Endothelial cell of umbilical vein (primary cell): Measurements from ENCODE around the gene CYP3A4. TPM values are rescaled to one million over a fixed set of nuclear protein-coding genes. Genes with fewer than 3 reads are reported as not detected.

ENCODE experiments used
- BruUV-seq: library from RNA; stranded (reverse); fragments of 400-500 nt; replicated peaks from 2 replicates; lab custom pipeline; 2021; lab: Mats Ljungman, UMichigan
- CTCF ChIA-PET: fragments of 300-600, 350-600 bp; sonication (Branson Sonifier 250); formaldehyde crosslinking; loops from one replicate; lab custom pipeline; 2021; ENCODE audit warnings: antibody characterized with exemption, inconsistent platforms; lab: Charles Lee
- POLR2A ChIA-PET: fragments of 300-600, 350-600 bp; sonication (Branson Sonifier 250); formaldehyde crosslinking; loops from one replicate; lab custom pipeline; 2021; ENCODE audit warnings: antibody characterized with exemption, inconsistent platforms; lab: Charles Lee
- DNase-seq: peaks from one replicate; pipeline ENCODE4 v3.0.0-alpha.2; 2011; ENCODE audit warnings: low read depth, low spot score
- FAIRE-seq: peaks from 2 replicates; lab custom pipeline; 2011; peaks lifted over from hg19 to GRCh38; lab: Jason Lieb, UNC
- H2AFZ ChIP-seq: 2 replicates; pipeline ENCODE4 v1.6.0; 2012; ENCODE audit warnings: low read depth, low read length, control low read depth, inconsistent platforms
- H3K27ac ChIP-seq: 2 replicates; pipeline ENCODE4 v1.5.1; 2011; ENCODE audit warnings: low read depth, mild to moderate bottlenecking, control low read depth, low read length, moderate library complexity; ENCODE audit not compliant: insufficient read depth
- H3K27me3 ChIP-seq, 2 experiments: 2 replicates each; pipeline versions ENCODE4 v1.6.0 to v1.6.1; 2011; ENCODE audit warnings: low read length in 2 of 2, mixed read lengths in 1 of 2; ENCODE audit not compliant: control insufficient read depth in 2 of 2, insufficient read depth in 2 of 2
- H3K36me3 ChIP-seq, 2 experiments: 2 replicates in 1 of 2; 3 replicates in 1 of 2; pipeline ENCODE4 v1.5.1; 2011; ENCODE audit warnings: low read length in 2 of 2, mild to moderate bottlenecking in 1 of 2, moderate library complexity in 1 of 2; ENCODE audit not compliant: control insufficient read depth in 2 of 2, insufficient read depth in 2 of 2; ENCODE audit errors: extremely low read depth in 1 of 2
- H3K4me1 ChIP-seq: 3 replicates; pipeline ENCODE4 v1.5.1; 2011; ENCODE audit warnings: mild to moderate bottlenecking, low read length; ENCODE audit not compliant: control insufficient read depth, insufficient read depth; ENCODE audit errors: extremely low read depth
- H3K4me2 ChIP-seq: 2 replicates; pipeline ENCODE4 v1.6.1; 2011; ENCODE audit warnings: low read length, control low read depth, mixed read lengths; ENCODE audit not compliant: insufficient read depth
- H3K4me3 ChIP-seq, 3 experiments: fragments of 200-600 bp in 1 of 3; sonication (generic), shearing (Covaris generic) in 1 of 3; replicated peaks in 1 of 3; 2 replicates each; pipeline ENCODE4 v1.5.1; 2011 to 2016; ENCODE audit warnings: control low read depth in 3 of 3, low read length in 3 of 3, mild to moderate bottlenecking in 2 of 3, inconsistent platforms in 1 of 3, low read depth in 1 of 3, moderate library complexity in 1 of 3; ENCODE audit not compliant: insufficient read depth in 1 of 3
- H3K79me2 ChIP-seq: 2 replicates; pipeline ENCODE4 v1.6.0; 2012; ENCODE audit warnings: low read length, inconsistent platforms; ENCODE audit not compliant: control insufficient read depth, insufficient read depth
- H3K9ac ChIP-seq: replicated peaks from 2 replicates; pipeline ENCODE3; 2011; ENCODE audit warnings: low read length, control low read depth; ENCODE audit not compliant: insufficient read depth; ENCODE audit errors: extremely low read depth
- H3K9me1 ChIP-seq: replicated peaks from 3 replicates; pipeline ENCODE4 v1.6.0; 2011; ENCODE audit warnings: mild to moderate bottlenecking, low read length; ENCODE audit not compliant: control insufficient read depth, insufficient read depth; ENCODE audit errors: extremely low read depth
- H3K9me3 ChIP-seq: replicated peaks from 2 replicates; pipeline ENCODE4 v1.5.1; 2012; ENCODE audit warnings: low read length, inconsistent platforms; ENCODE audit not compliant: control insufficient read depth, insufficient read depth
- H4K20me1 ChIP-seq: replicated peaks from 2 replicates; pipeline ENCODE3; 2011; ENCODE audit warnings: mild to moderate bottlenecking, low read length; ENCODE audit not compliant: control insufficient read depth, insufficient read depth; ENCODE audit errors: extremely low read depth
- EZH2 ChIP-seq: IDR thresholded peaks from 2 replicates; pipeline ENCODE4 v1.6.1; 2012; ENCODE audit warnings: borderline replicate concordance, low read depth, mild to moderate bottlenecking, moderate library complexity, low read length, inconsistent platforms; ENCODE audit not compliant: severe bottlenecking
- FOS ChIP-seq: IDR thresholded peaks from 2 replicates; pipeline ENCODE4 v1.6.1; 2011; ENCODE audit warnings: mild to moderate bottlenecking, low read length, moderate library complexity, borderline replicate concordance; ENCODE audit not compliant: insufficient read depth
- JUN ChIP-seq: IDR thresholded peaks from 2 replicates; pipeline ENCODE4 v1.6.1; 2011; ENCODE audit warnings: borderline replicate concordance, low read depth; ENCODE audit not compliant: insufficient read length, insufficient read depth
- MAX ChIP-seq: IDR thresholded peaks from 2 replicates; pipeline ENCODE4 v1.6.1; 2011; ENCODE audit not compliant: insufficient read depth, insufficient read length
- MYC ChIP-seq: IDR thresholded peaks from one replicate; pipeline ENCODE4 v1.6.1; 2011; ENCODE audit warnings: mild to moderate bottlenecking, low read depth, low read length
- POLR2AphosphoS5 ChIP-seq: IDR thresholded peaks from 2 replicates; pipeline ENCODE4 v1.6.1; 2012; ENCODE audit warnings: low read depth, mild to moderate bottlenecking, control low read depth, low read length, moderate library complexity; ENCODE audit not compliant: insufficient read depth
- dilution Hi-C: fragments of 300-500 bp; cut with MboI; formaldehyde crosslinking; loops from one replicate; pipeline ENCODE4 v1.15.0; 2019; ENCODE audit warnings: low sequenced_read_pairs; ENCODE audit not compliant: extremely low pct_ligation_motif_present
- intact Hi-C: fragments of 100-400 bp; cut with micrococcal nuclease; formaldehyde crosslinking; loops from one replicate; pipeline ENCODE4 v1.10.0; 2022
- polyA plus RNA-seq, 4 experiments: library from polyadenylated mRNA; depleted of rRNA in 3 of 4; stranded (reverse) in 3 of 4; unstranded in 1 of 4; fragments of >200 nt; gene quantifications; 2 replicates each; pipeline versions ENCODE4 v1.2.1 to v1.2.3, GENCODE V29; 2011 to 2012; ENCODE audit warnings: missing spikeins in 1 of 4
- total RNA-seq: library from RNA; stranded (reverse); gene quantifications from 2 replicates; pipeline ENCODE4 v1.2.3, GENCODE V29; 2021
- TF ChIP-seq, protein P1 (sequence below), 2 donors: IDR thresholded peaks; 1 replicate in 1 of 2; 2 replicates in 1 of 2; pipeline ENCODE4 v1.5.1; 2011; ENCODE audit warnings: low read length in 2 of 2, mild to moderate bottlenecking in 2 of 2, moderate library complexity in 2 of 2, control low read depth in 1 of 2, inconsistent platforms in 1 of 2, low read depth in 1 of 2; ENCODE audit not compliant: insufficient read depth in 1 of 2; ENCODE audit errors: extremely low read depth in 1 of 2

The CYP3A4 gene
- total and polyA plus RNA-seq, 2 donors (not counting 3 experiments of a cell fraction or from before 2014, with no cell fraction given), result not detected

- no TSS peak for BruUV-seq
- intact Hi-C loops, result no loop called here
- Histone ChIP-seq H3K4me2 (no peak overlapping the region), H4K20me1 (no peaks in the 10 kb centered on the region), H3K27ac (no peak overlapping the region), H2AFZ (no peak overlapping the region), H3K9me1 (no peaks in the 10 kb centered on the region), H3K79me2 (no peaks in the 10 kb centered on the region), H3K27me3 (peaks cover 4 to 7% of the 10 kb centered on the region in 2 experiments), H3K4me1 (no peaks in the 10 kb centered on the region), H3K4me3 (no peak overlapping the region), H3K9ac (no peak overlapping the region), H3K9me3 (no peaks in the 10 kb centered on the region), H3K36me3 (no peaks in the 10 kb centered on the region)
- ChIA-PET CTCF (interaction anchor here (0.8 kb wide), 1 partner anchor 9 kb away, joined by 3 read pairs; no protein-coding TSS in a partner anchor), POLR2A (no interaction called here)
- dilution Hi-C loops, result no loop called here
- FAIRE-seq (no peak), DNase-seq (no peak)
- TF ChIP-seq MAX (no peak), POLR2AphosphoS5 (no peak), EZH2 (no peak), JUN (no peak)
Observed at GRCh38 chr7:99827040-99827778, 43.2 kb upstream of the CYP3A4 start.

DNA sequence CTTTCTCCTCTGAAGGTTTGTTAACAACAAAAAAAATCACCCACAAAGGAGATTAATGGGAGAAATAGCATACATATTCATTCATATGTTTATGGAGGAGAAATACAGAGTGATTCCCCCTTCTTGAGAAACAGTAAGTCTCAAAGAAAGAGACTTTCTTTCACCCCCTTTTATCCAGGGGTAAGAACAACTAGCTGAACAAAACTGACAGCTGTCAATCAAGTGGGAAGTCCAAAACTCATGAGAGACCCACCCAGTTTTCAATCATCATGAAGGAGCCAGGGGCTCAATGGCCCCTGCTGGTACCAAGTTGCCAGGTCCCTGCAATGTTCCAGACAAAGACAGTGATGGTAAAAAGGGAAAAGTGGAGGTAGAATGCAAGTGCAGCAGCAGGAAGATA is 41.9 kb upstream of the CYP3A4 start:
- dilution Hi-C loops, result no loop called here
- Histone ChIP-seq H3K27ac (no peak overlapping the region), H3K9me1 (no peaks in the 10 kb centered on the region), H2AFZ (no peak overlapping the region), H3K4me2 (no peak overlapping the region), H3K9ac (no peak overlapping the region), H3K36me3 (no peaks in the 10 kb centered on the region), H3K4me3 (no peak overlapping the region), H3K27me3 (peaks cover 6 to 12% of the 10 kb centered on the region in 2 experiments), H3K9me3 (no peaks in the 10 kb centered on the region), H3K4me1 (no peaks in the 10 kb centered on the region), H3K79me2 (no peaks in the 10 kb centered on the region), H4K20me1 (no peaks in the 10 kb centered on the region)
- CTCF ChIA-PET, result no interaction called here
- BruUV-seq, result no TSS peak
- POLR2A ChIA-PET, result no interaction called here
- TF ChIP-seq EZH2, result no peak
- no peak for TF ChIP-seq FOS
- no peak for TF ChIP-seq POLR2AphosphoS5
- TF ChIP-seq, protein P1, sequence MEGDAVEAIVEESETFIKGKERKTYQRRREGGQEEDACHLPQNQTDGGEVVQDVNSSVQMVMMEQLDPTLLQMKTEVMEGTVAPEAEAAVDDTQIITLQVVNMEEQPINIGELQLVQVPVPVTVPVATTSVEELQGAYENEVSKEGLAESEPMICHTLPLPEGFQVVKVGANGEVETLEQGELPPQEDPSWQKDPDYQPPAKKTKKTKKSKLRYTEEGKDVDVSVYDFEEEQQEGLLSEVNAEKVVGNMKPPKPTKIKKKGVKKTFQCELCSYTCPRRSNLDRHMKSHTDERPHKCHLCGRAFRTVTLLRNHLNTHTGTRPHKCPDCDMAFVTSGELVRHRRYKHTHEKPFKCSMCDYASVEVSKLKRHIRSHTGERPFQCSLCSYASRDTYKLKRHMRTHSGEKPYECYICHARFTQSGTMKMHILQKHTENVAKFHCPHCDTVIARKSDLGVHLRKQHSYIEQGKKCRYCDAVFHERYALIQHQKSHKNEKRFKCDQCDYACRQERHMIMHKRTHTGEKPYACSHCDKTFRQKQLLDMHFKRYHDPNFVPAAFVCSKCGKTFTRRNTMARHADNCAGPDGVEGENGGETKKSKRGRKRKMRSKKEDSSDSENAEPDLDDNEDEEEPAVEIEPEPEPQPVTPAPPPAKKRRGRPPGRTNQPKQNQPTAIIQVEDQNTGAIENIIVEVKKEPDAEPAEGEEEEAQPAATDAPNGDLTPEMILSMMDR (IDR thresholded peaks at IDR 0.05; ENCODE audit: extremely low read depth in 1 of 2, insufficient read depth in 1 of 2, low read depth in 1 of 2, low read length in 2 of 2), result no peak
- no peak for TF ChIP-seq JUN
- TF ChIP-seq MAX, result no peak
- no peak for TF ChIP-seq MYC
- DNase-seq (no peak), FAIRE-seq (no peak)
- intact Hi-C loops, result no loop called here
